Calu3 (cell line): ENCODE results near the gene SLC5A10. TPM values are rescaled to one million over a fixed set of nuclear protein-coding genes. Genes with fewer than 3 reads are reported as not detected.
"Not testable (repeated sequence)": the region's sequence is repeated elsewhere in the genome, so short reads cannot be mapped to it uniquely, and the experiment has no call there.

Source experiments
- BruUV-seq: library from RNA; stranded (reverse); fragments of 400-500 nt; replicated peaks from 2 replicates; lab custom pipeline; 2021; lab: Mats Ljungman, UMichigan
- CTCF ChIA-PET: fragments of 300-600 bp; sonication (Branson Sonifier 250); formaldehyde crosslinking; loops from one replicate; lab custom pipeline; 2022; ENCODE audit warnings: antibody characterized with exemption; lab: Charles Lee
- DNase-seq: peaks from one replicate; pipeline ENCODE4 v3.0.0; 2022
- H3K27ac Mint-ChIP-seq: one replicate; pipeline ENCODE4 v1.8.0; 2022; ENCODE audit warnings: mixed read lengths; ENCODE audit not compliant: unreplicated experiment
- H3K27me3 Mint-ChIP-seq: one replicate; pipeline ENCODE4 v1.8.0; 2022; ENCODE audit warnings: mixed read lengths; ENCODE audit not compliant: unreplicated experiment
- H3K36me3 Mint-ChIP-seq: one replicate; pipeline ENCODE4 v1.8.0; 2022; ENCODE audit warnings: mild to moderate bottlenecking, moderate library complexity, mixed read lengths; ENCODE audit not compliant: insufficient read depth, unreplicated experiment
- H3K4me1 Mint-ChIP-seq: one replicate; pipeline ENCODE4 v1.8.0; 2022; ENCODE audit warnings: mild to moderate bottlenecking, low read depth, mixed read lengths; ENCODE audit not compliant: unreplicated experiment
- H3K4me3 Mint-ChIP-seq: one replicate; pipeline ENCODE4 v1.8.0; 2022; ENCODE audit warnings: mild to moderate bottlenecking, low read depth, moderate library complexity, mixed read lengths; ENCODE audit not compliant: unreplicated experiment
- H3K9me3 Mint-ChIP-seq: one replicate; pipeline ENCODE4 v1.8.0; 2022; ENCODE audit warnings: low read depth, mixed read lengths; ENCODE audit not compliant: unreplicated experiment
- CTCF ChIP-seq: fragments of 200-600 bp; IDR thresholded peaks from one replicate; pipeline ENCODE4 v1.8.0; 2022; ENCODE audit warnings: antibody characterized with exemption; ENCODE audit not compliant: unreplicated experiment
- intact Hi-C: fragments of 100-400 bp; cut with micrococcal nuclease; formaldehyde crosslinking; loops from one replicate; pipeline ENCODE4 v1.10.0; 2022; ENCODE audit not compliant: unreplicated experiment
- total RNA-seq: library from RNA; stranded (reverse); gene quantifications from 2 replicates; pipeline ENCODE4 v1.2.3, GENCODE V29; 2022

The SLC5A10 gene
- total RNA-seq, 1 experiment from 2014 or later, result not detected

DNA sequence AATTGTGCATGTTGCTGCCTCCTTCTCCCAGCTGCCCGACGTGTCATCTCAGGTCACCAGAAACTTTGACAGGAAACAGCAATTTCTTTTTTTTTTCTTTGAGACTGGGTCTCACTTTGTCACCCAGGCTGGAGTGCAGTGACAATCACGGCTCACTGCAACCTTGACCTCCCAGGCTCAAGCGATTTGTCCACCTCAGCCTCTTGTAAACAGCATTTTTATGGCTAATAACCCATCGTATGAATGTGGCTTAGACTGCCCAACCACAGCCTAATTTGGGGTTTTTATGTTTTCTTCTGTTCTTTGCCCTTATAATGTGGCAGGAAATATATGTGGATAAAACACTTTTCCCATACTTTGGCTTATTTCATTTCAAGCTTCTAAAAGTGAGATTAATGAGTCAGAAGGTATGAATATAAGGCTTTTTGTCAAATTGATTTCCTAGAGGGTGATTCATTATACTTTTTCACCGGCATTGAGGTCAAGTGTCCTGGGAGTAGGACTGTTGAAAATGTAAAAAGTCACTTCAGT, 31.0 kb upstream of the SLC5A10 start:
- no TSS peak for BruUV-seq
- H3K36me3 Mint-ChIP-seq, result peaks cover 23% of the 10 kb centered on the region
- peak overlapping the region; percentile 58 for H3K4me3 Mint-ChIP-seq
- CTCF ChIA-PET, result interaction anchor here (1.0 kb wide), 1 partner anchor 18 kb away, joined by 4 read pairs; no protein-coding TSS in a partner anchor
- no peak for TF ChIP-seq CTCF
- H3K27me3 Mint-ChIP-seq, result no peaks in the 10 kb centered on the region
- peaks cover 22% of the 10 kb centered on the region for H3K4me1 Mint-ChIP-seq
- H3K27ac Mint-ChIP-seq, result peak overlapping the region; percentile 95
- no peaks in the 10 kb centered on the region for H3K9me3 Mint-ChIP-seq
- intact Hi-C loops, result no loop called here
- no peak for DNase-seq

GRCh38 chr17:18921485-18921884, 30.5 kb upstream of the SLC5A10 start:
- CTCF ChIA-PET, result interaction anchor here (1.0 kb wide), 1 partner anchor 17 kb away, joined by 4 read pairs; no protein-coding TSS in a partner anchor

GRCh38 chr17:18921912-18922451, 30.0 kb upstream of the SLC5A10 start:
- Mint-ChIP-seq H3K4me3 (peak overlapping the region; percentile 58), H3K27me3 (no peaks in the 10 kb centered on the region), H3K36me3 (peaks cover 15% of the 10 kb centered on the region), H3K27ac (peak overlapping the region; percentile 95), H3K4me1 (peaks cover 22% of the 10 kb centered on the region), H3K9me3 (no peaks in the 10 kb centered on the region)
- BruUV-seq, result no TSS peak
- intact Hi-C loops, result no loop called here
- CTCF ChIA-PET, result no interaction called here
- DNase-seq, result peak; percentile 39
- no peak for TF ChIP-seq CTCF

More at GRCh38 chr17:18921485-18921884, 30.5 kb upstream of the SLC5A10 start:
- Mint-ChIP-seq H3K9me3 (no peaks in the 10 kb centered on the region), H3K4me1 (peaks cover 22% of the 10 kb centered on the region), H3K27ac (peak overlapping the region; percentile 95), H3K27me3 (no peaks in the 10 kb centered on the region), H3K4me3 (peak overlapping the region; percentile 58), H3K36me3 (peaks cover 20% of the 10 kb centered on the region)
- DNase-seq, result no peak
- TSS peak; percentile 95 for BruUV-seq
- intact Hi-C loops, result no loop called here
- TF ChIP-seq CTCF, result no peak

GRCh38 chr17:18922596-18922995, 29.4 kb upstream of the SLC5A10 start:
- intact Hi-C loops, H3K9me3 Mint-ChIP-seq, H3K27me3 Mint-ChIP-seq, DNase-seq: not testable (repeated sequence)
- peak overlapping the region; percentile 95 for H3K27ac Mint-ChIP-seq
- BruUV-seq, result TSS peak; percentile 80
- H3K36me3 Mint-ChIP-seq, result peaks cover 11% of the 10 kb centered on the region
- H3K4me1 Mint-ChIP-seq, result peaks cover 22% of the 10 kb centered on the region
- CTCF ChIA-PET, result interaction anchor here (0.7 kb wide), 1 partner anchor 10 kb away, joined by 4 read pairs; no protein-coding TSS in a partner anchor
- peak overlapping the region; percentile 58 for H3K4me3 Mint-ChIP-seq

GRCh38 chr17:18925187-18925586, 26.8 kb upstream of the SLC5A10 start:
- no peaks in the 10 kb centered on the region for H3K27me3 Mint-ChIP-seq
- no peak overlapping the region for H3K27ac Mint-ChIP-seq
- TF ChIP-seq CTCF, result no peak
- H3K4me3 Mint-ChIP-seq, result no peak overlapping the region
- H3K9me3 Mint-ChIP-seq, result no peaks in the 10 kb centered on the region
- DNase-seq, result no peak
- no TSS peak for BruUV-seq
- peaks cover 15% of the 10 kb centered on the region for H3K36me3 Mint-ChIP-seq
- intact Hi-C loops, result no loop called here
- H3K4me1 Mint-ChIP-seq, result peaks cover 14% of the 10 kb centered on the region
- CTCF ChIA-PET, result interaction anchor here (0.7 kb wide), 2 partner anchors 29 to 86 kb away, joined by 4 to 5 read pairs; no protein-coding TSS in a partner anchor
